ENCODE results near the gene GP1BB.

DNA sequence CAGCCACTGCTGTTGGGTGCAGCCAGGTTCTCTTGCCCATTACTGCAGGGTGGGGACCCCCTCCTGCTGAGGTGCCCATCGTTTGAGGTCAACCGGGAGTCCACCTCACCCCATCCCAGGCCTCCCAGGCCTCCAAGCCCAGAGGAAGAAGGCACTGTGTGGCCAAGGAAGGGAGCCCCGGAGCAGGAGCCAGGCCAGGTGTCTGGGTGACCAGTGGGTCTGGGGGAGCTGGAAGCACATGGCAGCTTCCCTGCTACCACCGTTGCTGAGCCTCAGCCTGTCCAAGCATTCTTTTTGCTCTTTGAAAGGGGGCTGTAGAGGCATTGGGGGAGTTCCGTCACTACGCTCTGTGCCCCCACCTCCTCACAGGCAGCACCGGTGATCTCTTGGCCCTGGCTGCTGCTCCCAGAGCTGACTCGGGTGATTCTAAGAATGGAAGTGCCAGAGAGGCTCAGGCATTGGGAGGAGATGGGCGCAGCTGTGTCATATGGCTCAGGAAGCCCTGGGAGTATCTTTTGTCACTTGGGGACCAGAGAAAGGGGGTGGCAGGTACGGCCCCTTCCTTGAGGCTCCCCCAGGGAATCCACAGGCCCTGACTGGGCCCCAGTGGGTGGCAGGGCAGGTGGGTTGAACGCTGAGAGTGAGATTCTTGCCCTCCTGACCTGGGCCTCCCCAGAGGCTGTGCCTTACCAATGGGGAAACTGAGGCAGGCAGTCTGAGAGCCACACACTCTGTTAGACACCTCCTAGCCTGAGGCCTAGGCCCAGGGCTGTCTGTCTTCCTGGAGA is 7.1 kb upstream of the GP1BB start:
- TF ChIP-seq, protein P1, sequence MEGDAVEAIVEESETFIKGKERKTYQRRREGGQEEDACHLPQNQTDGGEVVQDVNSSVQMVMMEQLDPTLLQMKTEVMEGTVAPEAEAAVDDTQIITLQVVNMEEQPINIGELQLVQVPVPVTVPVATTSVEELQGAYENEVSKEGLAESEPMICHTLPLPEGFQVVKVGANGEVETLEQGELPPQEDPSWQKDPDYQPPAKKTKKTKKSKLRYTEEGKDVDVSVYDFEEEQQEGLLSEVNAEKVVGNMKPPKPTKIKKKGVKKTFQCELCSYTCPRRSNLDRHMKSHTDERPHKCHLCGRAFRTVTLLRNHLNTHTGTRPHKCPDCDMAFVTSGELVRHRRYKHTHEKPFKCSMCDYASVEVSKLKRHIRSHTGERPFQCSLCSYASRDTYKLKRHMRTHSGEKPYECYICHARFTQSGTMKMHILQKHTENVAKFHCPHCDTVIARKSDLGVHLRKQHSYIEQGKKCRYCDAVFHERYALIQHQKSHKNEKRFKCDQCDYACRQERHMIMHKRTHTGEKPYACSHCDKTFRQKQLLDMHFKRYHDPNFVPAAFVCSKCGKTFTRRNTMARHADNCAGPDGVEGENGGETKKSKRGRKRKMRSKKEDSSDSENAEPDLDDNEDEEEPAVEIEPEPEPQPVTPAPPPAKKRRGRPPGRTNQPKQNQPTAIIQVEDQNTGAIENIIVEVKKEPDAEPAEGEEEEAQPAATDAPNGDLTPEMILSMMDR (IDR thresholded peaks at IDR 0.05; ENCODE audit: low read depth, low read length) = no peak
- TF ChIP-seq EZH2phosphoT487 (IDR thresholded peaks at IDR 0.05; ENCODE audit: low read depth) = no peak

All from OCI-LY3 (cell line).